A673 (cell line): ENCODE results near the gene PASK.

Experiments
- EZH2 ChIP-seq: fragments of 200-600 bp; sonication (generic); IDR thresholded peaks from 2 replicates; pipeline ENCODE4 v1.6.1; 2017; ENCODE audit warnings: borderline replicate concordance, low read depth, mild to moderate bottlenecking, mixed read lengths, antibody characterized with exemption, low read length; ENCODE audit not compliant: poor library complexity, severe bottlenecking
- TF ChIP-seq, protein P1 (sequence below): fragments of 300-800, 200-600 bp; sonication (generic); conservative IDR thresholded peaks from 2 replicates; pipeline ENCODE4 v1.5.1; 2017; ENCODE audit warnings: low read depth, mild to moderate bottlenecking, antibody characterized with exemption, low read length, moderate library complexity, mixed read lengths

DNA sequence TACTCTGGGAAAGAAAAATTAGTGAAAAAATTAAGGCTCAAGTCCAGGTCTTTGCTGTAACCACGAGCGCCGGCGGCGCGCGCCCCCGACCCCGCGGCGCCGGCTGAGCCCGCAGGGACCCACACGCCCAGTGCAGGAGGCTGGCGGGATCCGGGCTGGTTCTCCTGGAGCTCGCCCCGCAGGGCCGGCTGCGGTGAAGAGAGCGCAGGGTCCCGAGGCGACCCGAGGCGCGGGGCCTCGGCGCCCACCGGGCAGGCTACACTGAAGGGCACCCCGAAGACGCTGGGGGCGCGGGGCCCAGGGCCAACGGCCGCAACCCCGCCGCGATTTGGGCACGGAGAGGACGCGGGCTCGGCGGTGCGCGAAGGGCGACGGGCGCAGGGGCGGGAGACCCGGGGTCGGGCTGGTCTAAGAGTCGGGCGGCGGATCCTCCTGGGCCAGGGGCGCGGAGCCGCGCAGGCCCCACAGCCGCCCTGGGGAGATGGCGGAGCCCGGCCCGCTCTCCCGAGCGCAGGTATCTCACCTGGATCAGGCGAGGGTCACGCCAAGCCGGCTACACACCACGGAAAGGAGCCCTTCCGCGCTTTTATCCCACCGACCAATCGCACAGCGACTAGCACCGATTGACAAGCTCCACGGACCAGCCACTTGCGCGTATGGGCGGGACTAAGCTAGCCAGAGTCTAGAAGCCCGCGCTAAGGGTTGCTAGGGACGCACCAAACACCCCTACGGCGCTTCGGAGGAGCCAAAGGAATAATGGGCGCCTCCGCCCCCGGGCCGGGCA, at the start of gene PASK:
- TF ChIP-seq, protein P1, sequence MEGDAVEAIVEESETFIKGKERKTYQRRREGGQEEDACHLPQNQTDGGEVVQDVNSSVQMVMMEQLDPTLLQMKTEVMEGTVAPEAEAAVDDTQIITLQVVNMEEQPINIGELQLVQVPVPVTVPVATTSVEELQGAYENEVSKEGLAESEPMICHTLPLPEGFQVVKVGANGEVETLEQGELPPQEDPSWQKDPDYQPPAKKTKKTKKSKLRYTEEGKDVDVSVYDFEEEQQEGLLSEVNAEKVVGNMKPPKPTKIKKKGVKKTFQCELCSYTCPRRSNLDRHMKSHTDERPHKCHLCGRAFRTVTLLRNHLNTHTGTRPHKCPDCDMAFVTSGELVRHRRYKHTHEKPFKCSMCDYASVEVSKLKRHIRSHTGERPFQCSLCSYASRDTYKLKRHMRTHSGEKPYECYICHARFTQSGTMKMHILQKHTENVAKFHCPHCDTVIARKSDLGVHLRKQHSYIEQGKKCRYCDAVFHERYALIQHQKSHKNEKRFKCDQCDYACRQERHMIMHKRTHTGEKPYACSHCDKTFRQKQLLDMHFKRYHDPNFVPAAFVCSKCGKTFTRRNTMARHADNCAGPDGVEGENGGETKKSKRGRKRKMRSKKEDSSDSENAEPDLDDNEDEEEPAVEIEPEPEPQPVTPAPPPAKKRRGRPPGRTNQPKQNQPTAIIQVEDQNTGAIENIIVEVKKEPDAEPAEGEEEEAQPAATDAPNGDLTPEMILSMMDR = no peak
- TF ChIP-seq EZH2 = no peak
